H9 (cell line): ENCODE measurements around the gene HTATIP2. TPM values are rescaled to one million over a fixed set of nuclear protein-coding genes. Genes with fewer than 3 reads are reported as not detected.

Source experiments
- DNase-seq: peaks from one replicate; pipeline ENCODE4 v3.0.0-alpha.2; 2017
- H2AFZ ChIP-seq: one replicate; pipeline ENCODE4 v1.6.1; 2013; ENCODE audit warnings: mild to moderate bottlenecking, low read length, control low read depth, moderate library complexity
- H2AK5ac ChIP-seq: 2 replicates; pipeline ENCODE4 v1.6.1; 2013; ENCODE audit warnings: low read length, control low read depth, mixed read lengths; ENCODE audit not compliant: insufficient read length
- H2BK120ac ChIP-seq: one replicate; pipeline ENCODE4 v1.6.1; 2013; ENCODE audit warnings: low read depth, mild to moderate bottlenecking, low read length, control low read depth, inconsistent platforms; ENCODE audit not compliant: poor library complexity, severe bottlenecking
- H2BK12ac ChIP-seq: 2 replicates; pipeline ENCODE4 v1.6.1; 2013; ENCODE audit warnings: low read length, control low read depth, mixed read lengths, low read depth; ENCODE audit not compliant: insufficient read length
- H2BK15ac ChIP-seq: 2 replicates; pipeline ENCODE4 v1.6.1; 2013; ENCODE audit warnings: low read depth, low read length, control low read depth
- H2BK20ac ChIP-seq: one replicate; pipeline ENCODE4 v1.6.1; 2013; ENCODE audit warnings: low read depth, mild to moderate bottlenecking, low read length, control low read depth, inconsistent platforms; ENCODE audit not compliant: poor library complexity, severe bottlenecking
- H2BK5ac ChIP-seq: 2 replicates; pipeline ENCODE4 v1.6.1; 2013; ENCODE audit warnings: low read length, control low read depth, mixed read lengths; ENCODE audit not compliant: insufficient read length
- H3K14ac ChIP-seq: 2 replicates; pipeline ENCODE4 v1.6.1; 2013; ENCODE audit warnings: low read length, control low read depth; ENCODE audit not compliant: insufficient read depth
- H3K18ac ChIP-seq: 2 replicates; pipeline ENCODE4 v1.6.1; 2013; ENCODE audit warnings: low read depth, mild to moderate bottlenecking, mixed read lengths, low read length, control low read depth; ENCODE audit not compliant: insufficient read length
- H3K23ac ChIP-seq: 2 replicates; pipeline ENCODE4 v1.6.1; 2013; ENCODE audit warnings: low read length, control low read depth, mixed read lengths, low read depth; ENCODE audit not compliant: insufficient read length
- H3K23me2 ChIP-seq: 2 replicates; pipeline ENCODE4 v1.6.1; 2013; ENCODE audit warnings: low read depth, mild to moderate bottlenecking, mixed read lengths, low read length, control low read depth; ENCODE audit not compliant: insufficient read length, poor library complexity, severe bottlenecking
- H3K27ac ChIP-seq: 2 replicates; pipeline ENCODE4 v1.5.1; 2013; ENCODE audit warnings: low read length, control low read depth, mixed read lengths, low read depth; ENCODE audit not compliant: insufficient read length
- H3K27me3 ChIP-seq: 2 replicates; pipeline ENCODE4 v1.6.1; 2013; ENCODE audit warnings: low read length, control low read depth, inconsistent platforms; ENCODE audit not compliant: insufficient read depth
- H3K4ac ChIP-seq: 2 replicates; pipeline ENCODE4 v1.6.1; 2013; ENCODE audit warnings: low read depth, mild to moderate bottlenecking, control low read depth, inconsistent platforms, low read length, moderate library complexity
- H3K4me1 ChIP-seq: 2 replicates; pipeline ENCODE4 v1.6.1; 2013; ENCODE audit warnings: low read length, control low read depth, inconsistent platforms; ENCODE audit not compliant: insufficient read depth
- H3K4me2 ChIP-seq: 2 replicates; pipeline ENCODE4 v1.6.1; 2013; ENCODE audit warnings: low read length, control low read depth, mixed read lengths; ENCODE audit not compliant: insufficient read length, insufficient read depth
- H3K56ac ChIP-seq: 2 replicates; pipeline ENCODE4 v1.6.1; 2013; ENCODE audit warnings: low read depth, mild to moderate bottlenecking, mixed read lengths, low read length, control low read depth; ENCODE audit not compliant: insufficient read length
- H3K79me1 ChIP-seq: 2 replicates; pipeline ENCODE4 v1.6.1; 2013; ENCODE audit warnings: low read depth, mild to moderate bottlenecking, moderate library complexity, low read length, control low read depth, inconsistent platforms; ENCODE audit not compliant: insufficient read depth, poor library complexity, severe bottlenecking
- H3K79me2 ChIP-seq: 2 replicates; pipeline ENCODE4 v1.6.1; 2013; ENCODE audit warnings: low read length, control low read depth, inconsistent platforms; ENCODE audit not compliant: insufficient read depth
- H3K9ac ChIP-seq: 2 replicates; pipeline ENCODE4 v1.6.1; 2013; ENCODE audit warnings: low read length, control low read depth, mixed read lengths; ENCODE audit not compliant: insufficient read length; ENCODE audit errors: extremely low read depth
- H3K9me3 ChIP-seq: one replicate; pipeline ENCODE4 v1.6.1; 2013; ENCODE audit warnings: low read depth, low read length, inconsistent platforms; ENCODE audit not compliant: control insufficient read depth
- H3T11ph ChIP-seq: one replicate; pipeline ENCODE4 v1.6.1; 2013; ENCODE audit warnings: mild to moderate bottlenecking, low read length, control low read depth, inconsistent platforms
- H4K20me1 ChIP-seq: one replicate; pipeline ENCODE4 v1.6.1; 2013; ENCODE audit not compliant: control insufficient read depth, insufficient read length, insufficient read depth
- H4K5ac ChIP-seq: 2 replicates; pipeline ENCODE4 v1.6.1; 2013; ENCODE audit warnings: low read depth, mild to moderate bottlenecking, mixed read lengths, low read length, control low read depth; ENCODE audit not compliant: insufficient read length
- H4K8ac ChIP-seq: replicated peaks from 2 replicates; pipeline ENCODE4 v1.6.1; 2013; ENCODE audit warnings: low read length, control low read depth, mixed read lengths, low read depth; ENCODE audit not compliant: insufficient read length
- H4K91ac ChIP-seq: 2 replicates; pipeline ENCODE4 v1.6.1; 2013; ENCODE audit warnings: low read depth, mild to moderate bottlenecking, moderate library complexity, mixed read lengths, low read length, control low read depth; ENCODE audit not compliant: insufficient read length
- H3K27ac Mint-ChIP-seq, 3 experiments: 2 replicates in 2 of 3; 3 replicates in 1 of 3; pipeline ENCODE4 v1.8.0; 2020 to 2021; ENCODE audit warnings: mixed read lengths in 3 of 3, mild to moderate bottlenecking in 1 of 3, moderate library complexity in 1 of 3
- H3K27me3 Mint-ChIP-seq: 2 replicates; pipeline ENCODE4 v1.8.0; 2021; ENCODE audit warnings: low read depth, mild to moderate bottlenecking, moderate library complexity, mixed read lengths
- H3K36me3 Mint-ChIP-seq, 3 experiments: 2 replicates in 2 of 3; 3 replicates in 1 of 3; pipeline ENCODE4 v1.8.0; 2020 to 2021; ENCODE audit warnings: low read depth in 3 of 3, mixed read lengths in 3 of 3; ENCODE audit not compliant: insufficient read depth in 1 of 3
- H3K4me1 Mint-ChIP-seq, 2 experiments: 2 replicates each; pipeline ENCODE4 v1.8.0; 2020; ENCODE audit warnings: mixed read lengths in 2 of 2
- H3K4me3 Mint-ChIP-seq, 2 experiments: 2 replicates in 1 of 2; 3 replicates in 1 of 2; pipeline ENCODE4 v1.8.0; 2020 to 2021; ENCODE audit warnings: mild to moderate bottlenecking in 2 of 2, mixed read lengths in 2 of 2, moderate library complexity in 1 of 2
- H3K9me3 Mint-ChIP-seq, 2 experiments: 2 replicates in 1 of 2; 3 replicates in 1 of 2; pipeline ENCODE4 v1.8.0; 2020; ENCODE audit warnings: mild to moderate bottlenecking in 2 of 2, mixed read lengths in 2 of 2, moderate library complexity in 1 of 2
- WGBS: extraction: QIAGEN DNeasy Blood & Tissue Kit; methylation state at CpG from one replicate; pipeline ENCODE4 v1.1.7; 2013; ENCODE audit warnings: missing lambda C conversion rate, low lambda C conversion rate, mixed read lengths; ENCODE audit not compliant: insufficient read length; ENCODE audit errors: extremely low coverage; 5-methylcytosine and 5-hydroxymethylcytosine counted together
- total RNA-seq: library from RNA; stranded (reverse); gene quantifications from 2 replicates; pipeline ENCODE4 v1.2.1, GENCODE V29; 2021
- TF ChIP-seq, protein P1 (sequence below): fragments of 200-600 bp; sonication (generic); conservative IDR thresholded peaks from 3 replicates; pipeline ENCODE4 v1.8.0; 2021; ENCODE audit warnings: antibody characterized with exemption, mild to moderate bottlenecking

Gene HTATIP2
- total RNA-seq, 1 experiment from 2014 or later, result 32.8 TPM

DNA sequence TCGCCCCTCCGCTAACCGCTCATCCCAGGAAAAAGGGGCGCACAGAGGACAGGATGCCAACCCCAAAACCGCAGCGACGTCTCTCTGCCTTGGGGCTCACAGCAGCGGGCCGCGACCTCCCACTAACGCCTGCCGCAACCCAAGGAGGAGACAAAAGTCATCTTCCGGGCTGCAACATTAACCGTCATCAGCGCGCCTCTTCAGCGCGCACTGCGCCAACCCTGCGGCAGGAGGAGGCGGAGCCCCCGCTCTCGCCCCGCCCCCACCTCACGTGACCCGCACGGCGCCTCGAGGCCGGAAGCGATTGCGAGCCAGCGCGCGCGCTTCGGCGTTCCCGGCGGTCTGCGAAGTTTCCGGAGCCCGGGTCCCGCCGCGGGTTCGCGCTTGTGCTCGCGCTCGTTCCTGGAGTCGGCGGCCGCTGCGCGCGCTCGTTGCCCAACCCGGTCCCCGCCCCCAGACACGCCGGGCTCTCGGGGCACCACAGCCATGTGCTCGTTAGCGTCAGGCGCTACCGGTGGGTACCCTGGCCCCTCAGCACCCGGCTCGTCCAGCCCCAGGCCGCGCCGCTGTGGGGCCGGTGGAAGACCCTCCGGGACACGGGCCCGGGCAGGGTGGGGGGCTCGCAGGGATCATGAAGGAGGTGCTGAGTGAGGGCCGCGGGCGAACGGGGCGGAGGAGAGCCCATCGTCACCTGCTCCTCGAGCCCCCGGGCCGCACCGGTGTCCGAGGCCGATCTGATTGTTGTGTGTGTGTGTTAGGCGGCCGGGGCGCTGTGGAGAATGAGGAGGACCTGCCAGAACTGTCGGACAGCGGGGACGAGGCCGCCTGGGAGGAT is 24.0 kb downstream of the HTATIP2 start, which contains the start of gene PRMT3:
TSS of gene PRMT3 (plus strand) at position 456 of the 835 bp plus-strand sequence. CDS start at position 487, 31 bp downstream.
- Histone ChIP-seq H2AK5ac (no peak within 1 kb of the TSS), H3K23me2 (peaks cover 10% of the 10 kb centered on the region), H3K27ac (no peak within 1 kb of the TSS)

More for the DNA sequence above, 24.0 kb downstream of the HTATIP2 start, which contains the start of gene PRMT3:
- Histone ChIP-seq H3K4ac (no peak within 1 kb of the TSS), H2BK20ac (no peak within 1 kb of the TSS), H4K5ac (no peak within 1 kb of the TSS), H4K20me1 (no peaks in the 10 kb centered on the region), H3K9ac (peak within 1 kb of the TSS; percentile 92), H4K8ac (no peak within 1 kb of the TSS), H3K27me3 (no peaks in the 10 kb centered on the region), H3T11ph (no peak within 1 kb of the TSS), H2BK12ac (peak within 1 kb of the TSS; percentile 27), H3K4me1 (no peaks in the 10 kb centered on the region; the same call in 1 of the 2 replicates), H3K14ac (peak within 1 kb of the TSS; percentile 94), H4K91ac (peak within 1 kb of the TSS; percentile 20), H2BK15ac (no peak within 1 kb of the TSS), H3K79me1 (no peaks in the 10 kb centered on the region), H3K79me2 (no peaks in the 10 kb centered on the region; the same call in 1 of the 2 replicates), H3K18ac (peak within 1 kb of the TSS; percentile 98), H3K9me3 (no peaks in the 10 kb centered on the region), H3K23ac (no peak within 1 kb of the TSS), H3K56ac (no peak within 1 kb of the TSS), H2AFZ (peak within 1 kb of the TSS; percentile 11), H2BK120ac (no peak within 1 kb of the TSS), H3K4me2 (peak within 1 kb of the TSS; percentile 83), H2BK5ac (no peak within 1 kb of the TSS)
- Mint-ChIP-seq H3K4me1 (peaks cover 10 to 15% of the 10 kb centered on the region in 2 experiments), H3K4me3 (peak within 1 kb of the TSS; percentile 97), H3K9me3 (no peaks in the 10 kb centered on the region), H3K36me3 (peaks cover 4 to 16% (median 8%) of the 10 kb centered on the region in 3 experiments; a peak in 6 of 7 replicates), H3K27ac (peak within 1 kb of the TSS; percentile 99 to 100 (median 99)), H3K27me3 (no peaks in the 10 kb centered on the region)
- TF ChIP-seq, protein P1, sequence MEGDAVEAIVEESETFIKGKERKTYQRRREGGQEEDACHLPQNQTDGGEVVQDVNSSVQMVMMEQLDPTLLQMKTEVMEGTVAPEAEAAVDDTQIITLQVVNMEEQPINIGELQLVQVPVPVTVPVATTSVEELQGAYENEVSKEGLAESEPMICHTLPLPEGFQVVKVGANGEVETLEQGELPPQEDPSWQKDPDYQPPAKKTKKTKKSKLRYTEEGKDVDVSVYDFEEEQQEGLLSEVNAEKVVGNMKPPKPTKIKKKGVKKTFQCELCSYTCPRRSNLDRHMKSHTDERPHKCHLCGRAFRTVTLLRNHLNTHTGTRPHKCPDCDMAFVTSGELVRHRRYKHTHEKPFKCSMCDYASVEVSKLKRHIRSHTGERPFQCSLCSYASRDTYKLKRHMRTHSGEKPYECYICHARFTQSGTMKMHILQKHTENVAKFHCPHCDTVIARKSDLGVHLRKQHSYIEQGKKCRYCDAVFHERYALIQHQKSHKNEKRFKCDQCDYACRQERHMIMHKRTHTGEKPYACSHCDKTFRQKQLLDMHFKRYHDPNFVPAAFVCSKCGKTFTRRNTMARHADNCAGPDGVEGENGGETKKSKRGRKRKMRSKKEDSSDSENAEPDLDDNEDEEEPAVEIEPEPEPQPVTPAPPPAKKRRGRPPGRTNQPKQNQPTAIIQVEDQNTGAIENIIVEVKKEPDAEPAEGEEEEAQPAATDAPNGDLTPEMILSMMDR, result peak; percentile 98
- DNase-seq, result peak; percentile 96
- WGBS, result no CpG with 5 or more reads among the region's 96 CpGs
